A673 (cell line): Measurements from ENCODE around the gene PHF21A. TPM values are rescaled to one million over a fixed set of nuclear protein-coding genes. Genes with fewer than 3 reads are reported as not detected.
"Not testable (repeated sequence)": the region's sequence is repeated elsewhere in the genome, so short reads cannot be mapped to it uniquely, and the experiment has no call there.

Source experiments
- BruUV-seq: library from RNA; stranded (reverse); fragments of 400-500 nt; replicated peaks from 2 replicates; lab custom pipeline; 2021; lab: Mats Ljungman, UMichigan
- CTCF ChIA-PET: fragments of 300-600 bp; sonication (Branson Sonifier 250); formaldehyde crosslinking; loops from one replicate; lab custom pipeline; 2022; ENCODE audit warnings: antibody characterized with exemption; lab: Charles Lee
- POLR2A ChIA-PET: fragments of 300-600 bp; sonication (Branson Sonifier 250); formaldehyde crosslinking; loops from one replicate; lab custom pipeline; 2022; ENCODE audit warnings: antibody characterized with exemption; ENCODE audit not compliant: low non-redundant PET; lab: Charles Lee
- DNase-seq: peaks from one replicate; pipeline ENCODE4 v3.0.0-alpha.2; 2015; ENCODE audit warnings: low spot score
- H3K27ac ChIP-seq: fragments of 200-600 bp; sonication (generic); 2 replicates; pipeline ENCODE4 v1.5.1; 2016; ENCODE audit warnings: mixed run types, low read depth, mild to moderate bottlenecking, mixed read lengths, antibody characterized with exemption, low read length; ENCODE audit not compliant: poor library complexity, severe bottlenecking
- H3K27me3 ChIP-seq: fragments of 200-600 bp; sonication (generic); replicated peaks from 2 replicates; pipeline ENCODE4 v1.6.1; 2017; ENCODE audit warnings: mixed run types, low read depth, mild to moderate bottlenecking, mixed read lengths, antibody characterized with exemption, low read length; ENCODE audit not compliant: insufficient read depth, poor library complexity
- H3K36me3 ChIP-seq: fragments of 200-600 bp; sonication (generic); 2 replicates; pipeline ENCODE4 v1.6.1; 2016; ENCODE audit warnings: mixed run types, mild to moderate bottlenecking, mixed read lengths, antibody characterized with exemption, low read length; ENCODE audit not compliant: insufficient read depth, poor library complexity, severe bottlenecking
- H3K4me1 ChIP-seq: fragments of 200-600 bp; sonication (generic); 2 replicates; pipeline ENCODE4 v1.6.1; 2017; ENCODE audit warnings: mixed run types, mild to moderate bottlenecking, mixed read lengths, antibody characterized with exemption, low read length; ENCODE audit not compliant: insufficient read depth, poor library complexity, severe bottlenecking
- H3K4me3 ChIP-seq: fragments of 200-600 bp; sonication (generic); 2 replicates; pipeline ENCODE4 v1.5.1; 2016; ENCODE audit warnings: low read depth, mixed run types, mild to moderate bottlenecking, mixed read lengths, low read length; ENCODE audit not compliant: poor library complexity, severe bottlenecking
- H3K9me3 ChIP-seq: fragments of 200-600 bp; sonication (generic); 2 replicates; pipeline ENCODE4 v1.6.1; 2016; ENCODE audit warnings: mixed run types, low read depth, mild to moderate bottlenecking, mixed read lengths, antibody characterized with exemption, low read length; ENCODE audit not compliant: poor library complexity, severe bottlenecking
- EZH2 ChIP-seq: fragments of 200-600 bp; sonication (generic); IDR thresholded peaks from 2 replicates; pipeline ENCODE4 v1.6.1; 2017; ENCODE audit warnings: borderline replicate concordance, low read depth, mild to moderate bottlenecking, mixed read lengths, antibody characterized with exemption, low read length; ENCODE audit not compliant: poor library complexity, severe bottlenecking
- intact Hi-C: fragments of 100-400 bp; cut with micrococcal nuclease; formaldehyde crosslinking; loops from one replicate; pipeline ENCODE4 v1.10.0; 2022; ENCODE audit not compliant: unreplicated experiment
- total RNA-seq: library from RNA; stranded (reverse); gene quantifications from 2 replicates; pipeline ENCODE4 v1.2.3, GENCODE V29; 2021
- TF ChIP-seq, protein P1 (sequence below): fragments of 300-800, 200-600 bp; sonication (generic); conservative IDR thresholded peaks from 2 replicates; pipeline ENCODE4 v1.5.1; 2017; ENCODE audit warnings: low read depth, mild to moderate bottlenecking, antibody characterized with exemption, low read length, moderate library complexity, mixed read lengths

Gene PHF21A
- total RNA-seq, 1 experiment from 2014 or later = 77.2 TPM

DNA sequence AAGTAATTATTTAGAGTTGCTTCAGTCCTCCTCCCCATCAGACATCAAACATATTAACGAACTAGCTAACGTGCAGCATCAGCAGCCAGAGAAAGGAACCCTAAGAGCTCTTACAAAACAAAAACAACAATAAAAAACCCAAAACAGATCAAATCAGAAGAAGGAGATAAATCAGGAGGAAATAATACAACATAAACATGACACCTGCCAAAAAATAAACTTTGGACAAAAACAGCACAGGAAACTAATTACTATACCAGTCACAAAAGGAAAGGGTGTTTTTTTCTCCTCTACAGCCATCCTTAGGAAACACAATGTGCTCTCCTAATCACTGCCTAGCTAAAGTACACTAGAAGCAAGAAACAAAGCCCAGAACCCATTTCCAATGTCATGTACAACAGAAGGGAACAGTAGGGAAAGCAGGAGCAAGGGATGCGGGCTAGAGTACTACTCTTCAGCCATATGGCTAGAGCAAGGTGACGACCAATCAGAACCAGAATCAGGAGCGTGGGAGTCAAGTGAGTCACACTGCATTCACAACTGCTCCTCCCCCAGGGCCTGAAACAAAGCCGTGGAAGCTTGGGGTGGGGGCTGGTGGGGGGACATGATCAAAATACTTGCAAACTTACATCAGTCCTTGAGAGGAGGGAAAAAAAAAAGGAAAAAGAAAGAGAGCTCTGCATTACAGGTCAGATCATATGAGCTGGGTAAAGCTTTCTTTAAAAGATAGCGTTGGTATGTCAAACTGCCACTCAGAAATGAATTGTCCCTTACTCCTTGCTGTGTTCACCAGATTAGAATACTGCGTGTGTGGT, 138.4 kb downstream of the PHF21A start:
- Histone ChIP-seq H3K27me3 (no peaks in the 10 kb centered on the region), H3K4me1 (peaks cover 46% of the 10 kb centered on the region), H3K9me3 (no peaks in the 10 kb centered on the region), H3K36me3 (peaks cover 18% of the 10 kb centered on the region), H3K27ac (peak overlapping the region; percentile 83), H3K4me3 (peak overlapping the region; percentile 11)
- CTCF ChIA-PET = interaction anchor here (0.6 to 1.8 kb wide), 6 partner anchors 10 to 452 kb away, joined by 3 to 13 read pairs (median 4); no protein-coding TSS in a partner anchor
- POLR2A ChIA-PET = interaction anchor here (0.5 to 1.7 kb wide), 10 partner anchors 9 to 1997 kb away, joined by 3 to 11 read pairs (median 3); partner anchors contain the start of gene PTPRJ
- BruUV-seq = TSS peak; percentile 92
- intact Hi-C loops = loop anchor here (5.0 kb wide), 1 partner anchor 49 kb away; no protein-coding TSS in a partner anchor
- DNase-seq = peak; percentile 96
- TF ChIP-seq, protein P1, sequence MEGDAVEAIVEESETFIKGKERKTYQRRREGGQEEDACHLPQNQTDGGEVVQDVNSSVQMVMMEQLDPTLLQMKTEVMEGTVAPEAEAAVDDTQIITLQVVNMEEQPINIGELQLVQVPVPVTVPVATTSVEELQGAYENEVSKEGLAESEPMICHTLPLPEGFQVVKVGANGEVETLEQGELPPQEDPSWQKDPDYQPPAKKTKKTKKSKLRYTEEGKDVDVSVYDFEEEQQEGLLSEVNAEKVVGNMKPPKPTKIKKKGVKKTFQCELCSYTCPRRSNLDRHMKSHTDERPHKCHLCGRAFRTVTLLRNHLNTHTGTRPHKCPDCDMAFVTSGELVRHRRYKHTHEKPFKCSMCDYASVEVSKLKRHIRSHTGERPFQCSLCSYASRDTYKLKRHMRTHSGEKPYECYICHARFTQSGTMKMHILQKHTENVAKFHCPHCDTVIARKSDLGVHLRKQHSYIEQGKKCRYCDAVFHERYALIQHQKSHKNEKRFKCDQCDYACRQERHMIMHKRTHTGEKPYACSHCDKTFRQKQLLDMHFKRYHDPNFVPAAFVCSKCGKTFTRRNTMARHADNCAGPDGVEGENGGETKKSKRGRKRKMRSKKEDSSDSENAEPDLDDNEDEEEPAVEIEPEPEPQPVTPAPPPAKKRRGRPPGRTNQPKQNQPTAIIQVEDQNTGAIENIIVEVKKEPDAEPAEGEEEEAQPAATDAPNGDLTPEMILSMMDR = no peak
- TF ChIP-seq EZH2 = no peak

- Histone ChIP-seq H3K4me1 (peaks cover 46% of the 10 kb centered on the region), H3K36me3 (peaks cover 18% of the 10 kb centered on the region)
- BruUV-seq, CTCF ChIA-PET, DNase-seq, H3K9me3 ChIP-seq, H3K27ac ChIP-seq, H3K4me3 ChIP-seq, H3K27me3 ChIP-seq: not testable (repeated sequence)
- intact Hi-C loops = loop anchor here (5.0 kb wide), 1 partner anchor 50 kb away; no protein-coding TSS in a partner anchor
- POLR2A ChIA-PET = interaction anchor here (0.6 kb wide), 1 partner anchor 1506 kb away, joined by 3 read pairs; no protein-coding TSS in a partner anchor
Observed at GRCh38 chr11:45981826-45982225, 139.4 kb downstream of the PHF21A start.

DNA sequence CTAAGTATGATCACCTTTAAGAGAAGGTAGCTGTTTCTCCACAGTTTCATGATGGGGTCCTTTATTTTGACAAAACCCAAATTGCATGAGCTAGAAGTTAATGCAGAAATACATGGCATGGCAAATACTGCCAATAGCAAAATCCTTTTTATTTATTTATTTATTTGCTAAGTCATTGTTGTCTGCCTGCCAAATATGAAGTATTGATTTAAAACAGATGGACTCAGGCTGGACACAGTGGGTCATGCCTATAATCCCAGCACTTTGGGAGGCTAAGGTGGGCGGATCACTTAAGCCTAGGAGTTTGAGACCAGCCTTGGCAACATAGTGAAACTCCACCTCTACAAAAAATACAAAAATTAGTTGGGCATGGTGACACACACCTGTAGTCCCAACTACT, 146.4 kb downstream of the PHF21A start:
- no peak for TF ChIP-seq EZH2
- TF ChIP-seq, protein P1 = no peak
- intact Hi-C loops = no loop called here
- Histone ChIP-seq H3K4me3 (no peak overlapping the region), H3K9me3 (no peaks in the 10 kb centered on the region), H3K4me1 (no peaks in the 10 kb centered on the region), H3K27me3 (no peaks in the 10 kb centered on the region), H3K36me3 (peaks cover 29% of the 10 kb centered on the region), H3K27ac (no peak overlapping the region)
- ChIA-PET CTCF (interaction anchor here (0.9 kb wide), 1 partner anchor 10 kb away, joined by 3 read pairs; no protein-coding TSS in a partner anchor), POLR2A (interaction anchor here (0.6 kb wide), 1 partner anchor 10 kb away, joined by 3 read pairs; no protein-coding TSS in a partner anchor)
- DNase-seq = no peak
- BruUV-seq = no TSS peak
